AG04450 (cell line): ENCODE measurements around the gene SPON1. TPM values are rescaled to one million over a fixed set of nuclear protein-coding genes. Genes with fewer than 3 reads are reported as not detected.

Experiments
- CTCF ChIA-PET: fragments of 300-600, 350-600 bp; formaldehyde crosslinking; extraction: SDS; loops from one replicate; lab custom pipeline; 2022; ENCODE audit warnings: antibody characterized with exemption, inconsistent platforms; lab: Charles Lee
- POLR2A ChIA-PET: fragments of 350-600 bp; formaldehyde crosslinking; extraction: SDS; loops from one replicate; lab custom pipeline; 2021; ENCODE audit warnings: antibody characterized with exemption, inconsistent platforms; lab: Yijun Ruan, JAX
- DNase-seq: peaks from one replicate; pipeline ENCODE4 v3.0.0-alpha.2; 2011; ENCODE audit warnings: low read depth, low spot score
- H3K27ac ChIP-seq: one replicate; pipeline ENCODE4 v1.5.1; 2012; ENCODE audit warnings: low read depth, low read length, control low read depth
- H3K27me3 ChIP-seq: one replicate; pipeline ENCODE4 v1.6.0; 2012; ENCODE audit warnings: low read length; ENCODE audit not compliant: control insufficient read depth, insufficient read depth
- H3K4me3 ChIP-seq: 2 replicates; pipeline ENCODE4 v1.5.1; 2011; ENCODE audit warnings: mild to moderate bottlenecking, low read depth, low read length, control low read depth
- H3K9me3 ChIP-seq: 2 replicates; pipeline ENCODE4 v1.5.1; 2012; ENCODE audit warnings: low read length; ENCODE audit not compliant: control insufficient read depth, insufficient read depth
- polyA plus RNA-seq: library from polyadenylated mRNA; depleted of rRNA; stranded (reverse); fragments of >200 nt; gene quantifications from 2 replicates; pipeline ENCODE4 v1.2.3, GENCODE V29; 2011
- TF ChIP-seq, protein P1 (sequence below): IDR thresholded peaks from 2 replicates; pipeline ENCODE4 v1.5.1; 2011; ENCODE audit warnings: low read depth, low read length, control low read depth, inconsistent platforms

The SPON1 gene
- polyA plus RNA-seq, 1 experiment = 0.53 TPM

DNA sequence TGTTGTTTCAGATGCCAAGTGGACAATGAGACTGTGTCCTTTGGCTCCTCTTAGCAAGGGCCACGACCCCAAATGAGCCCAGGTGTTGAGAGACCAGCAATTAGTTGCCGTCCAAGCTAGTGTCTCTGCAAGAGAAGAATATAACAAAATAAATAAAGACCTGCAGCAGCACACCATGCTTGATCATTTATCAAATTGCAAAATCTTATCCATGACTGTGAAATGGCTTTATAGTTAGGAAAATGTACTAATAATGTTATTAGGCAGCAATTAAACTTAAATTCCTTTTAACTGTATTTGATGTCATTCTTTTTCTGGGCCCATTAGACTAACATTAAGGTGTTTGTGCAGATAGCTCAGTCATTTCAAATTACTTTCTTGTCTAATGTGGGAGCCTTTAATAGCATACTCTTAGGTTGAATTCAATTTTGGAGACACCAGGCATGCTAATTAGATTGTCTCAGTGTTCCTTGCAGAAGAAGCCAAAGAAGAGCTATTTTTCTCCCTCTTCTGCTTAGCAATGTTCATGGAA lies 220.4 kb downstream of the SPON1 start:
- ChIA-PET CTCF (no interaction called here), POLR2A (no interaction called here)
- peaks cover 2% of the 10 kb centered on the region for H3K27me3 ChIP-seq
- TF ChIP-seq, protein P1, sequence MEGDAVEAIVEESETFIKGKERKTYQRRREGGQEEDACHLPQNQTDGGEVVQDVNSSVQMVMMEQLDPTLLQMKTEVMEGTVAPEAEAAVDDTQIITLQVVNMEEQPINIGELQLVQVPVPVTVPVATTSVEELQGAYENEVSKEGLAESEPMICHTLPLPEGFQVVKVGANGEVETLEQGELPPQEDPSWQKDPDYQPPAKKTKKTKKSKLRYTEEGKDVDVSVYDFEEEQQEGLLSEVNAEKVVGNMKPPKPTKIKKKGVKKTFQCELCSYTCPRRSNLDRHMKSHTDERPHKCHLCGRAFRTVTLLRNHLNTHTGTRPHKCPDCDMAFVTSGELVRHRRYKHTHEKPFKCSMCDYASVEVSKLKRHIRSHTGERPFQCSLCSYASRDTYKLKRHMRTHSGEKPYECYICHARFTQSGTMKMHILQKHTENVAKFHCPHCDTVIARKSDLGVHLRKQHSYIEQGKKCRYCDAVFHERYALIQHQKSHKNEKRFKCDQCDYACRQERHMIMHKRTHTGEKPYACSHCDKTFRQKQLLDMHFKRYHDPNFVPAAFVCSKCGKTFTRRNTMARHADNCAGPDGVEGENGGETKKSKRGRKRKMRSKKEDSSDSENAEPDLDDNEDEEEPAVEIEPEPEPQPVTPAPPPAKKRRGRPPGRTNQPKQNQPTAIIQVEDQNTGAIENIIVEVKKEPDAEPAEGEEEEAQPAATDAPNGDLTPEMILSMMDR = no peak
- no peak overlapping the region for H3K4me3 ChIP-seq
- no peaks in the 10 kb centered on the region for H3K9me3 ChIP-seq
- no peak for DNase-seq
- H3K27ac ChIP-seq = no peak overlapping the region

DNA sequence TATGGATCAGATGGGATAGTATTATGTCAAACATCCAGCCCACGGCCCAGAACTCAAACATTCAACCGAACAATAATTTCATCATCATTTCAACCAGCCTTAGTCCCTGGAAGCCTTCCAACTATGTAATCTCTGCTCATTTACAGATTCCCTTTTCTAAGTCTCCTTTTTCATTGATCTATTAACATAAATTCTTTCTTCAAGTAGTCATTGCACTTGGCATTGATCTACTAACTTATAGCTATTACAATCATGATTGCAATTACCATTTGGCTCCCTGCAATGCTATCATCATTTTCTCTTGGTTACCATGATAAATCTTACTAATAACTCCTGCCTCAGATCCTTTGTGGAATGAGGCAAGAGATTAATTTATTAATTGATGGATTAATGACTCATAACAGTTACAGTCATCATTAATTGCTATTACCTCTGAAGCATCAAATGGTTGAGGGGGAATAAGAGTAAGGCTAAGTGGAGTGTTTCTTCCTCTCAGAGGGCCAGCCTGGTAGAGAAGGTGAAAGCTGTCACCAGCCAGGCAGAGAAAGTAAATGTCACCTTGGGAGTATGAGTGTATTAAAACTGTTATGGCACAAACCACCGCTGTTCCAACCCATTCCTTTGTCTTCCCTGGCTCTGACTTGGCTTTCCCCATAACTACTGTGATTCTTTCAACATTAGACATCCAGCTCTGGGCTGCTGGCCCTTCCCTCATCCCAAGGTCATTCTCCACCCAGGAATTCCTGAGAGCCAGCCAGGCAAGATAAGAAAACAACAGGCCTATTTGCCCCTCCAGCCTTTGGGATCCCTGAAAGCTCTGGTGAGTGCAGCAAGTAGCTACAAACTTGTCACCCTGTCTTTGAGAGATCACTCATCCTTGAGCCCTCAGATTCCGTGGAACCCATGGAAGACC lies 221.8 kb downstream of the SPON1 start:
- CTCF ChIA-PET = interaction anchor here (1.4 kb wide), 1 partner anchor 35 kb away, joined by 4 read pairs; no protein-coding TSS in a partner anchor

DNA sequence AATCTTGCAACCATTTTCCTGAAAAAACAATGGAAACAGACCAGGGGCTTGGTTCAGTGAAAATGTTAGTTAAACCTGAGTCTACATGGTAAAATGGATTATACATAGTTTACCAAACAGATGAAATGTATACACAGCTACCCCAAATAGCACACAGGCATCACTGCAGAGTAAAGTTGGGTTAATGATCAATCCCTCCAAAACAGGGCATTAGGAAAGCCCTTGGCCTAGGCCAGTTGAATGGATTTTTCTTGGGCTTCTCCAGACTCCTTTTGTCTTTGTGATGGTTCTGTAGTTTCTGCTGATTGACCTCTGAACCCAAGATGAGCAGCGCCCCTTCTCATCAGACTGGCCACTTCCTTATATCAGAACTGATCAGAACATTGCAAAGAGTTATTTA lies 222.9 kb downstream of the SPON1 start:
- TF ChIP-seq, protein P1 = no peak
- H3K27me3 ChIP-seq = peaks cover 2% of the 10 kb centered on the region
- ChIA-PET POLR2A (no interaction called here), CTCF (interaction anchor here (1.4 kb wide), 1 partner anchor 37 kb away, joined by 4 read pairs; no protein-coding TSS in a partner anchor)
- DNase-seq = no peak
- no peak overlapping the region for H3K27ac ChIP-seq
- no peak overlapping the region for H3K4me3 ChIP-seq
- H3K9me3 ChIP-seq = no peaks in the 10 kb centered on the region

More for the DNA sequence above, 221.8 kb downstream of the SPON1 start:
- POLR2A ChIA-PET = no interaction called here
- H3K27me3 ChIP-seq = peaks cover 2% of the 10 kb centered on the region
- H3K4me3 ChIP-seq = no peak overlapping the region
- DNase-seq = no peak
- H3K9me3 ChIP-seq = no peaks in the 10 kb centered on the region
- no peak overlapping the region for H3K27ac ChIP-seq
- TF ChIP-seq, protein P1 = no peak

DNA sequence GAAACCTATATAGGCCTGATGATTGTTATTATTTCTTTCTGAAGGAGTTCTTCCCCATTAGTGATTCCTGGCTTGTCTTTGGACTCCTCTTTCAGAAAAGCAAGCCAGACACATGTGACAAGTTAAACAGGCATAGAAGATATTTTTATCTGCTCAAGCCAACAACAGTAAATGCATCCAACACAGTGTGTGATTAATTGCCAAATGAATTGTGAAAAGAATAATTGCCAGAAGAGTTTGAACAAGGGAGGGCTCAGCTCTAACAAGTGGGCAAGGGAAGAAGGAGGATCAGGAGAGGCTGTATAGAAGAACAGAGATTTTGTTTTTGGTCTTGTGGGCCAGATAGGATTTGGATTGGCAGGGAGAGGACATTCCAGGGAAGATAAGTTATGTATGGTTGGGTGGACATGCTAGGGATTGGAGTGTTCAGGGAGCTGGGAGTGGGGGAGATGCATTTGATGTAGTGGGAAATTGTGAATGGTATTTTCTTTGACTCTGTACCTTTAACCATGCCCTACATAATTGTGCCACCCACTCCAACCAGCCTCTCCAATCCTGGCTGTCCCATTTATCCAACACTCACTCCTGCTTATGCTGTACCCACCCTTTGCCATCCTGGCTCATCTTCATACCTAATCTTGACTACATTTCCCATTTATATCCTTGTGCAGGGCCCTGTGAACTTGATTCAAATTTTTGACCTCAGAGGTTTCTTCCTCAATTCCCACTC lies 223.7 kb downstream of the SPON1 start:
- TF ChIP-seq, protein P1 = no peak
- POLR2A ChIA-PET = no interaction called here
- H3K27me3 ChIP-seq = peaks cover under 1% of the 10 kb centered on the region
- CTCF ChIA-PET = no interaction called here
- H3K27ac ChIP-seq = no peak overlapping the region
- no peak for DNase-seq
- no peak overlapping the region for H3K4me3 ChIP-seq
- H3K9me3 ChIP-seq = no peaks in the 10 kb centered on the region
